Choroid plexus epithelial cell (primary cell): ENCODE data around the gene ZCCHC14.
"Not testable (repeated sequence)": the region's sequence is repeated elsewhere in the genome, so short reads cannot be mapped to it uniquely, and the experiment has no call there.

Experiments used
- DNase-seq: peaks from one replicate; pipeline ENCODE4 v3.0.0-alpha.2; 2010; ENCODE audit warnings: low read depth
- H3K4me3 ChIP-seq: 2 replicates; pipeline ENCODE4 v1.5.1; 2011; ENCODE audit warnings: low read depth, mild to moderate bottlenecking, control low read depth, low read length, moderate library complexity
- TF ChIP-seq, protein P1 (sequence below): conservative IDR thresholded peaks from 2 replicates; pipeline ENCODE4 v1.5.1; 2011; ENCODE audit warnings: low read depth, mild to moderate bottlenecking, control low read depth, inconsistent platforms, low read length, moderate library complexity

Gene ZCCHC14

GRCh38 chr16:87486282-87486681, 6.5 kb downstream of the ZCCHC14 start:
- no peak for DNase-seq
- TF ChIP-seq, protein P1, sequence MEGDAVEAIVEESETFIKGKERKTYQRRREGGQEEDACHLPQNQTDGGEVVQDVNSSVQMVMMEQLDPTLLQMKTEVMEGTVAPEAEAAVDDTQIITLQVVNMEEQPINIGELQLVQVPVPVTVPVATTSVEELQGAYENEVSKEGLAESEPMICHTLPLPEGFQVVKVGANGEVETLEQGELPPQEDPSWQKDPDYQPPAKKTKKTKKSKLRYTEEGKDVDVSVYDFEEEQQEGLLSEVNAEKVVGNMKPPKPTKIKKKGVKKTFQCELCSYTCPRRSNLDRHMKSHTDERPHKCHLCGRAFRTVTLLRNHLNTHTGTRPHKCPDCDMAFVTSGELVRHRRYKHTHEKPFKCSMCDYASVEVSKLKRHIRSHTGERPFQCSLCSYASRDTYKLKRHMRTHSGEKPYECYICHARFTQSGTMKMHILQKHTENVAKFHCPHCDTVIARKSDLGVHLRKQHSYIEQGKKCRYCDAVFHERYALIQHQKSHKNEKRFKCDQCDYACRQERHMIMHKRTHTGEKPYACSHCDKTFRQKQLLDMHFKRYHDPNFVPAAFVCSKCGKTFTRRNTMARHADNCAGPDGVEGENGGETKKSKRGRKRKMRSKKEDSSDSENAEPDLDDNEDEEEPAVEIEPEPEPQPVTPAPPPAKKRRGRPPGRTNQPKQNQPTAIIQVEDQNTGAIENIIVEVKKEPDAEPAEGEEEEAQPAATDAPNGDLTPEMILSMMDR = no peak
- no peak overlapping the region for H3K4me3 ChIP-seq

DNA sequence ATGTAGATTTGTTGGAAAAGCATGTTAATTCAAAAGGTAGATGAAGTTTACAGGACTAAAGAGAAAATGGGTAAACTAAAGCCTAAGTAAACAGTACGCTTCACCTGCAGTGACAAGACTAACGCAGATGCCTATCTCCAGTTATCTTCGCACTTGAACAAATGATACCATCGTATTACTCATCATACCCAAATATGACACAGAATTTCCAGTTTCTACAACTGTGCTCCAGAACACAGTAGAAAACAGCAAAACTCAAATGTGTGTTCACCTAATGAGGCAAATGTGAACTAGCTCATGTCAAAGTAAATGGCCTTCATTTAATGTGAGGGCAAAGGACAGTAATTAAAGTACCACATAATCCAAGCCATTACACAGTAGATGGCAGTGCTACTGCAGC, 7.0 kb downstream of the ZCCHC14 start:
- H3K4me3 ChIP-seq, DNase-seq: not testable (repeated sequence)

GRCh38 chr16:87484487-87485331, 8.1 kb downstream of the ZCCHC14 start:
- no peak overlapping the region for H3K4me3 ChIP-seq
- DNase-seq = no peak
- TF ChIP-seq, protein P1 = no peak

DNA sequence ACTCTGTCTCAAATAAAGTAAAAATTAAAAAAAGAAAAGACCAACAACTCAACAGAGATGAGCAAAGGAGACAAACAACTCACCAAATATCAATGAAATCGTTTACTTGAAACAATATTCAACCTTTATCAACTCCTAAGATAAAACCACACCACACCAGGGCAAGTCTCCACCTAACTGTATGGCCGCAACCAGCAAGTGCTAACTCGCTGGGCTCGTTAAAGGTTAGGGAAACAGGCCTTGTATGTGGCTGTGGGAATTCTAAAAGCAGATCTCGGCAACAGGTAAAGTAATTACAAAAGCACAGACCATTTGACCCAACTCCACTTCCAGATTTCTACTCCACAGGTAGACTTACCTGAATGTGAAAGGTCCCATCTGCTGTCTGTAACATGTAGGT, 9.3 kb downstream of the ZCCHC14 start:
- TF ChIP-seq, protein P1 = no peak
- DNase-seq = no peak
- H3K4me3 ChIP-seq = no peak overlapping the region

DNA sequence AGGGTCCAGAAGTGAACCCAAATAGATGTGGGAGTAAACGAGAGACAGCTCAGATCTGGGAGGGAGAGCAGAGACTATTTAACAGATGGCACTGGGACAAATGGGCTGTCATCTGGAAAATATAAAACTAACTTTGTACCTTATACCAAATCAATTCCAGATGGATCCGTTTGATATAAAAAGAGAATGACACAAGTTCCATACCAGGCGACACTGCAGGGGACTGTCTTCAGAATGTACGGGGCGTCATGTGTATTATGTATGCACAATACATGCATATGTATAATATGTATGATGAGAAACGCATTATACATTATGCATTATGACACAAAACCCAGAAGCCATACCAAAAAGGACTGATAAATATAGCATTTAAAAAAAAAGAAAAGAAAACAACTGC, 10.2 kb downstream of the ZCCHC14 start:
- DNase-seq, H3K4me3 ChIP-seq: not testable (repeated sequence)

- TF ChIP-seq, protein P1 = no peak
- no peak overlapping the region for H3K4me3 ChIP-seq
- no peak for DNase-seq
Measured at GRCh38 chr16:87482266-87482665, 10.6 kb downstream of the ZCCHC14 start.

DNA sequence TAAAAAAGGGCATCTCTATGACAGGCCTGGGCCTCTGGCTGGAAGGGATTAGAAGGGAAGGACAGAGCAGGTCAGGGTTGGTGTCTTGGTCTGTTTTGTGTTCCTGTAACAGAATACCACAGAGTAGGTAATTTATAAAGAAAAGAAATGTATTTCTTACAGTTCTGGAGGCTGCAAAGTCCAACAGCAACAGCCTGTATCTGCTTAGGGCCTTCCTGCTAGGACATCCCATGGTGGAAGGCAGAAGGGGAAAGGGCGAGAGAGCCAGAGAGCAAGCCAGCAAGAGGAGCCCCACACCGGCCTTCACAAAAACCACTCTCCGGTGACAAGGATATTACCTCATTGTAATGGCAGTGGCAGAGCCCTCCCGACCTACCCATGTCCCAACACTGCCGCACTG, 11.1 kb downstream of the ZCCHC14 start:
- DNase-seq, H3K4me3 ChIP-seq: not testable (repeated sequence)

GRCh38 chr16:87477209-87477981, 15.4 kb downstream of the ZCCHC14 start:
- DNase-seq, H3K4me3 ChIP-seq: not testable (repeated sequence)

- H3K4me3 ChIP-seq = no peak overlapping the region
- TF ChIP-seq, protein P1 = no peak
- DNase-seq = no peak
Measured at GRCh38 chr16:87474566-87474996, 18.2 kb downstream of the ZCCHC14 start.
